Ectodermal cell (in vitro differentiated cells): Measurements from ENCODE around the gene TMEM52B.

Experiments
- H3K27ac ChIP-seq: 2 replicates; pipeline ENCODE4 v1.7.0; 2013; ENCODE audit warnings: mild to moderate bottlenecking, low read depth, low read length; ENCODE audit not compliant: insufficient read depth, poor library complexity, severe bottlenecking
- H3K27me3 ChIP-seq: 2 replicates; pipeline ENCODE4 v1.7.0; 2013; ENCODE audit warnings: mild to moderate bottlenecking, low read length; ENCODE audit not compliant: insufficient read depth, control insufficient read depth, poor library complexity, severe bottlenecking
- H3K36me3 ChIP-seq: one replicate; pipeline ENCODE4 v1.7.0; 2013; ENCODE audit warnings: low read length; ENCODE audit not compliant: control insufficient read depth, insufficient read depth
- H3K4me1 ChIP-seq: one replicate; pipeline ENCODE4 v1.7.0; 2013; ENCODE audit warnings: low read length; ENCODE audit not compliant: control insufficient read depth, insufficient read depth
- H3K4me3 ChIP-seq: 2 replicates; pipeline ENCODE4 v1.7.0; 2013; ENCODE audit warnings: low read depth, low read length, control low read depth; ENCODE audit not compliant: insufficient read depth
- H3K9me3 ChIP-seq: 2 replicates; pipeline ENCODE4 v1.7.0; 2013; ENCODE audit warnings: mild to moderate bottlenecking, low read length, moderate library complexity; ENCODE audit not compliant: control insufficient read depth
- WGBS, 2 experiments: methylation state at CpG; one replicate each; pipeline ENCODE4 v1.1.7; 2013; ENCODE audit warnings: missing lambda C conversion rate in 2 of 2; 5-methylcytosine and 5-hydroxymethylcytosine counted together

Gene TMEM52B

DNA sequence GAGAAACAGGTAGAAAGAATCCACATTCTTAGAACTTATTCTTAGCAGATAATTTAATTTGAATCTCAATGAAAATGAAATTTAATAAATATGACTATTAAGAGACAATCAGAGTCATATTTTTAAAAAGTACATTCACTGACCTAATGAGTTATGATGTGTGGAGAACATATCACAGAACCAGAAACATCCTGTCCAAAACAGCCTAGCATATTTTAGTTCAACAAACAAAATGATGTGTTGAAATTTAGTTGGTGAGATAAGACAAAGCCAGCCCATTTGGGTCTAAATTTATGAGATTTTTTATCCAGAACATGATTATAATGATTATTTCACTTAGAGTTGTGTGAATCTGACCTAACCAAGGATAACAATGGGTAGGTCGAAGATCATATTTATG is 59.7 kb downstream of the TMEM52B start:
- H3K9me3 ChIP-seq: no peaks in the 10 kb centered on the region
- WGBS, 2 experiments: 90 to 92% methylated on average over 1 of the region's 1 CpG
- no peaks in the 10 kb centered on the region for H3K4me1 ChIP-seq

GRCh38 chr12:10241290-10241689 is 62.5 kb downstream of the TMEM52B start:
- H3K27ac ChIP-seq: no peak overlapping the region
- no peak overlapping the region for H3K4me3 ChIP-seq
- H3K36me3 ChIP-seq: no peaks in the 10 kb centered on the region
- H3K9me3 ChIP-seq: no peaks in the 10 kb centered on the region
- H3K4me1 ChIP-seq: no peaks in the 10 kb centered on the region
- H3K27me3 ChIP-seq: no peaks in the 10 kb centered on the region
- 91% methylated on average over 1 of the region's 3 CpGs for WGBS, 2 experiments

More for the DNA sequence above, 59.7 kb downstream of the TMEM52B start:
- Histone ChIP-seq H3K36me3 (no peaks in the 10 kb centered on the region), H3K27ac (no peak overlapping the region), H3K4me3 (no peak overlapping the region), H3K27me3 (no peaks in the 10 kb centered on the region)
